Stimulated activated CD4-positive, alpha-beta T cell treated with anti-CD3 and anti-CD28 coated beads, Interleukin-4, amount 100 ng/mL, for 4 hours (primary cell): Measurements from ENCODE around the gene NDUFB5.
A peak's percentile ranks its signal among the peaks of the same experiment; 100 is the strongest.
"Not testable (repeated sequence)": the region's sequence is repeated elsewhere in the genome, so short reads cannot be mapped to it uniquely, and the experiment has no call there.

Experiments
- DNase-seq, 2 experiments: peaks; one replicate each; pipeline ENCODE4 v3.0.0-alpha.2; 2020

The NDUFB5 gene

DNA sequence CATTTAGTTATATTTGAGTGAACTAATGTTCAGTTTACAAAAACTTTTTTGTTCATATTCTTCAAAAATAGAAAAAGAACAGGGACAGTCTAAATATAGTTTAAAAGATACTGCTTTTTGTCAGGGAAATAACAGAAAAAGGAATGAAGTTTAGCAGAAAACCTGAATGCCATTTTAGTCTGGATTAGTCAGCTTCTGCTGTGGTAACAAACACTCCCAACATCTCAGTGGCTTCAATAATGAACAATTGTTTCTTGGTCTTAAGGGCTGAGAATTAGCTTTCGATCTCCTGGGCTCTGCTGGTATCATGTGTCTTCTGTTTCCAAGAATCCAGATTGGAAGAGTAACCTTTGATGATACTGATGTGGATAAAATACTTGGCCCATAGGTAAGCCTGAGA is 35.9 kb downstream of the NDUFB5 start:
- no peak for DNase-seq

GRCh38 chr3:179642871-179643270 is 38.3 kb downstream of the NDUFB5 start:
- DNase-seq = no peak

GRCh38 chr3:179643837-179644236 is 39.2 kb downstream of the NDUFB5 start:
- DNase-seq = not testable (repeated sequence)

GRCh38 chr3:179646177-179646576 is 41.6 kb downstream of the NDUFB5 start:
- DNase-seq = no peak

DNA sequence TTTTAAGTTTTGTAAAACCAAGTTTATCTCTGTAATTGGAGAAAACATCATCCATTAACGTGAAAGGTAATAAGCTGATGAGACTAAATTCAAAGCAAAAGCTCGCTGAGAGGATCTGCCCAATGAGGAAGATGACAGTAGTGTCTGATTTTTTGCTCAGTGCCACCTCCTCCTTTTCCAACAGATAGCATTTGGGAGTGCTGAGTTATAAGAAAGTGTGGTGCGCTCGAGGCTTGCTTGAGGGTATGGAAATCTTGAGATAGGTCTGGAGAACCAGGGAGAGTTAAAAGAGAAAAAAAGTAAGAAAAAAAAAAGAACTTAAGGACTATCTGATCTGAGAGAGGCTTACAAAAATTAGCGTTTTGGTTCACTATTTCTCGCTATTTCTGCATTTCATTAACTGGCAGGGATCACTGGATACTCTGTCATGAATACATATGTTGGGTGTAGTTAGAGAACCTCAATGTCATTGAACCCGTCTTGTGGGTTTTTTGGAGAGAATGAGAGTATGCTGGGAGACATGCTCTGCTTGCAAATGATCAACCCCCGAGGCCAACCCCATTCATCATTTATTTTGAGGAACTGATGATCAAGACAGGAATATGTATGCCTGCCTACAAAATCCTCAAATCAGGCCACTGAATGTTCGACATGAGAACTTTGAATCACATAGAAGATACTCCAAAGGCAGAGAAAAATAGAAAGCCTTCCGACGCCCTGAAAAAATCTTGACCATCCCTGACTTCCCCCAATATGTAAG is 47.3 kb downstream of the NDUFB5 start:
- DNase-seq = no peak

GRCh38 chr3:179652447-179653095 is 48.0 kb downstream of the NDUFB5 start, which contains the start of gene USP13:
TSS of gene USP13 (plus strand) at chr3:179653040. CDS start at chr3:179653226, 186 bp downstream.
- peak in 1 of 2 experiments; percentile 54 for DNase-seq

GRCh38 chr3:179653096-179653797 is 48.7 kb downstream of the NDUFB5 start:
- DNase-seq = peak; percentile 59 to 64

GRCh38 chr3:179655236-179655635 is 50.6 kb downstream of the NDUFB5 start:
- no peak for DNase-seq

DNA sequence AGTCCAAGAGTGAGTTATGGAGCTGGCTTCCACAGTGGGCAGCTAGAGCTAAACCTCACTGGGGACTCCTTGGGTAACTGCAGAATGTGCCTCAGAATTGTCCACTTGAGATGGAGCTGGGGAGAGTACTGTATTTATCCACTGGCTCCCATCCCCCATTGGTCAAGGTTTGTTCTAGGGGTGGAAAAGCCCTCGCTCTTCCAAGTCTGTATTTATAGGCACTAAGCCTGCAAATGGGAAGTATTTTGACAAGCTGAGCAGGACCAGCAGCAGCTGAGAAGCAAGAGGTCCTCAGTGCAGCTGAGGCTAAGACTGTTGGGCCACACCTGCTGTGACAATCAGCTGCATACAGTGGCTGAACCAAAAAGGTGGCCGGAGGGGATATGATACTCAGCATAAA is 54.0 kb downstream of the NDUFB5 start:
- no peak for DNase-seq

GRCh38 chr3:179660872-179661271 is 56.3 kb downstream of the NDUFB5 start:
- no peak for DNase-seq

DNA sequence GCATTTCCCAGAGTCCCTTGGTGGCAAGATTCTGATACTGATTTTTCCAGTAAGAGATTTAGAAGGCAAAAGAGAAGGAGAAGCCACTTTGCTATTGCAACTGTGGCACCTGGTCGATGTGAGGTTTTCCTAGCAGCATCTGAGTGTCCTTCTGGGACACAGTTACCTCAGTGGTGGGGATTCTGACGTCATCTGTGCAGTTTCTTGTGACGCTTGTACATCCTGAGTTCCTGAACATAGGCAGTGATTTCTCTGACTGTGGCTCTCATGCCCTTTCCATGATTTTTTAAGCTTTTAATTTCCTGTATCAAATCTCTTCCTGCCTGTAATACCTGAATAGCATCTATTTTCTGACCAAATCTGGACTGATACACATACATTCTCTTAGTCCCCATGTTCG is 57.2 kb downstream of the NDUFB5 start:
- no peak for DNase-seq

DNA sequence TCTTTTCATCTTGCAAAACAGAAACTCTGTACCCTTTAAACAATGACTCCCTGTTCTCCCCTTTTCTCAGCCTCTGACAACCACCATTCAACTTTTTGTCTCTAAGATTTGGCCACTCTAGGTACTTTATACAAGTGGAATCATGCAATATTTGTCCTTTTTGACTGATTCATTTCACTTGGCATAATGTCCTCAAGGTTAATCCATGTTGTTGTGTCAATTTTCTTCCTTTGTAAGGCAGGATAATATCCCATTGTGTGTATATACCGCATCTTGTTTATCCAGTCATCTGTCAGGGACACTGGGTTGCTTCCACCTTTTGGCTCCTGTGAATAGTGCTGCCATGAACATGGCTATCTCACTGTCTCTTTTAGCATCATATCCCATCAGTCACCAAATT is 58.5 kb downstream of the NDUFB5 start:
- DNase-seq = no peak

- DNase-seq = no peak
These were observed 61.4 kb downstream of the NDUFB5 start for GRCh38 chr3:179666030-179666429.

GRCh38 chr3:179666436-179667035 is 61.9 kb downstream of the NDUFB5 start:
- no peak for DNase-seq

DNA sequence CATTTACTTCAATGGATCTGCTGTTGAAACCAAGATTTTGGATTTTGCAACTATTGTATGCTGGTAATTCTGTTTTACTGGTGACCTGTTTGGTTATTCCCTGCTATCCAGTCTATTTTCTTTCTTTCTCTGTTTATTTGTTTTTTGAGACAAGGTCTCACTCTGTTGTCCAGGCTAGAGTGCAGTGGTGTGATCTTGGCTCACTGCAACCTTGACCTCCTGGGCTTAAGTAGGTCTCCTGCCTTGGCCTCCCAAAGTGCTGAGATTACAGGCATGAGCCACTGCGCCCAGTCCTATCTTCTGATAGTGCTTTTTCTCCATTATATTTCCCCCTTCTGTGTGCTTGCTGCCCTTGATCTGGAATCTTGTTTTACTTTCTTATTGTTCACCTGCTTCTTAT is 63.8 kb downstream of the NDUFB5 start:
- DNase-seq = no peak

- no peak for DNase-seq
These were observed 65.7 kb downstream of the NDUFB5 start for GRCh38 chr3:179670311-179670710.

DNA sequence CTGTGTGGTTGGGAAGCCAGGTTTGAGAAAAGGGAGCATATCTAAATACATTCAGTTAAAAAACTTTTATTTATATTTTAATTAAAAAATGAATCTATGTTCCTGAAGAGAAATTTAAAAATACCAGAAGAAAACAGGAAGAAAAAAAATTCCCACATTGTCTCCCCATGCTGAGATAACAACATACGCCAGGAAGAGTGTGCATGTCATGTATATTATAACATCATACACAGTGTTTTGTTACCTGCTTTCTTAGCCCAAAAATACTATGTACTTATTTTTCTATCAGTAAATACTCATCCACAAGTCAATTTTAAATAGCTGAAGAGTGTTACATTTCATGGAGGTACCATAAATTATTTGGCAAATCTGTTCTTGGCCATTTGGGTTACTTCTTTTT is 66.7 kb downstream of the NDUFB5 start:
- no peak for DNase-seq

DNA sequence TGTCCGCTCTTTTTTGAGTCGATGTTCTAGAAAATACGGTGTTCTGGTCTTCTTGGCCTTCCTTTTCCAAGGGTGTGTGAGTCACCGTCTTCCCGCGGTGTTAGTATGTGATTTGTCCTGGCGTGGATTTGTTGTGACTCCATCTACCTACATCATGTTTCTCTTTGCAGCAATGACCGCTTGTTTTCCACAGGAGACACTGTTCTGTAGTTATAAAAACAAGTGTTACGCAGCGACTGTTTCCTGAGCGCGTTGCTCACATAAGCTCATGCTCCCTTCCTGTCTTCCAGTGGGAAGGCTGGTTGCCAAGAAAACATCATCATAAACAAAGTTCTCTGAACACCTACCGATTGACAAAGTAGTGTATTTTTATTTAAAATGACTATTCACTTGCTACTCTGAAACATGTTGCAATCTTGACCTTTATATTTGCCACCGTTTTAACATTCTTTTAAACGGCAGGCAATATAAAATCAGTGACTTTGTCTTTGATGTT is 67.2 kb downstream of the NDUFB5 start:
- DNase-seq = no peak

DNA sequence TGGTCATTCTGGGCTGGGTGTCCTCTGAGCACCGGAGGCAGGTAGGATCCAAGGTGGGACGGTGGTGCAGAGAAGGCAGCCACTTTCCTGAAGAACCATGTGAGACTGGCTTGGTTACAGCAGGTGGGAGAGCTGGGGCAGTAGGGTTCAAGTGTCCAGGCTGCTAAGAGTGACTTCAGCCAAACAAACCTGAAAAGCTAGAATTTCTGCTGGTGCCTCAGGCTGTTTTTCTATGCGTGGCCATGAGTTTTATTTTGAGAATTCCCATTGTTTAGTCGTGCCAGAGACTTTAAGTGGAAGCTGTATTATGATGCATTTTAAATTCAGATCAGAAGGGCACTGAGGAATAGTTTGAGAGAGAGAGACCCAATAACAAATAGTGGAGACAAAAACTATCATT is 68.3 kb downstream of the NDUFB5 start:
- no peak for DNase-seq

DNA sequence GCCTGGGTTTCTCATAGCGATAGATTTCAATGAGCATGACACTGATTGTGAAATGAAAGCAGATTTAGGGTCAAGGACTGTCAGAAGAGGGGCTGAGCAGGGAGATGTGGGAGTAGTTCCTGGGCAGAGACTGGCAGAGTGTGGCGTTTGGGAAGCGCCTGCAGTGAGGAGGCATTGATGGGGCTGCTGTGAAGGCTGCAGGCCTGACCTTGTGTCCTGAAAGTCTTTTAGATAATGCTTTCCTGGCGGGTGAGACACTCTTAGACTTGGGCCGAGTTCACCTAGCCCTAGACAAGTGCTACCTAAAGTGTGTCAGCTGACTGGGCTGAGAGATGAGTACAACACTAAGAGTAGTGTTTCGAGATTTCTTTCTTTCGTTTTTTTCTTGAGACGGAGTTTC is 68.9 kb downstream of the NDUFB5 start:
- DNase-seq = no peak

- DNase-seq = no peak
These were observed 71.5 kb downstream of the NDUFB5 start for GRCh38 chr3:179676081-179676480.
